Astrocyte (in vitro differentiated cells and primary cell): Measurements from ENCODE around the gene MALL. TPM values are rescaled to one million over a fixed set of nuclear protein-coding genes. Genes with fewer than 3 reads are reported as not detected.
A peak's percentile ranks its signal among the peaks of the same experiment; 100 is the strongest.
"Not testable (repeated sequence)": the region's sequence is repeated elsewhere in the genome, so short reads cannot be mapped to it uniquely, and the experiment has no call there.

ENCODE experiments used
- DNase-seq: peaks from one replicate; pipeline ENCODE4 v3.0.0-alpha.2; 2010; ENCODE audit warnings: low read depth
- FAIRE-seq: peaks from 2 replicates; lab custom pipeline; 2011; peaks lifted over from hg19 to GRCh38; lab: Jason Lieb, UNC
- H2AFZ ChIP-seq: 2 replicates; pipeline ENCODE4 v1.6.0; 2012; ENCODE audit warnings: low read depth, low read length, inconsistent platforms
- H3K27ac ChIP-seq: 2 replicates; pipeline ENCODE4 v1.5.1; 2011; ENCODE audit warnings: low read depth, low read length, inconsistent platforms
- H3K27me3 ChIP-seq: 2 replicates; pipeline ENCODE4 v1.6.0; 2011; ENCODE audit warnings: low read length, inconsistent platforms; ENCODE audit not compliant: insufficient read depth
- H3K36me3 ChIP-seq: 2 replicates; pipeline ENCODE4 v1.5.1; 2011; ENCODE audit warnings: low read length, inconsistent platforms; ENCODE audit not compliant: insufficient read depth
- H3K4me1 ChIP-seq: 2 replicates; pipeline ENCODE4 v1.5.1; 2011; ENCODE audit warnings: low read length, inconsistent platforms; ENCODE audit not compliant: insufficient read depth
- H3K4me2 ChIP-seq: 2 replicates; pipeline ENCODE4 v1.6.0; 2012; ENCODE audit warnings: low read length, inconsistent platforms
- H3K4me3 ChIP-seq: 2 replicates; pipeline ENCODE4 v1.5.1; 2011; ENCODE audit warnings: low read depth, mild to moderate bottlenecking, low read length, inconsistent platforms; ENCODE audit not compliant: insufficient read depth
- H3K79me2 ChIP-seq: 2 replicates; pipeline ENCODE4 v1.6.0; 2012; ENCODE audit warnings: mild to moderate bottlenecking, low read length, inconsistent platforms; ENCODE audit not compliant: insufficient read depth
- H3K9ac ChIP-seq: 2 replicates; pipeline ENCODE4 v1.6.0; 2012; ENCODE audit warnings: mild to moderate bottlenecking, low read length, inconsistent platforms
- H3K9me3 ChIP-seq: 2 replicates; pipeline ENCODE4 v1.5.1; 2012; ENCODE audit warnings: low read depth, mild to moderate bottlenecking, low read length, inconsistent platforms; ENCODE audit not compliant: insufficient read depth
- H4K20me1 ChIP-seq: 2 replicates; pipeline ENCODE4 v1.6.0; 2012; ENCODE audit warnings: low read length, inconsistent platforms; ENCODE audit not compliant: insufficient read depth
- H3K27ac Mint-ChIP-seq: one replicate; pipeline ENCODE4 v1.8.0; 2021; ENCODE audit warnings: mild to moderate bottlenecking, mixed read lengths; ENCODE audit not compliant: unreplicated experiment
- H3K27me3 Mint-ChIP-seq: one replicate; pipeline ENCODE4 v1.8.0; 2021; ENCODE audit warnings: low read depth, mixed read lengths; ENCODE audit not compliant: unreplicated experiment
- H3K36me3 Mint-ChIP-seq: one replicate; pipeline ENCODE4 v1.8.0; 2021; ENCODE audit warnings: low read depth, mixed read lengths; ENCODE audit not compliant: unreplicated experiment
- H3K4me1 Mint-ChIP-seq: one replicate; pipeline ENCODE4 v1.8.0; 2021; ENCODE audit warnings: low read depth, mixed read lengths; ENCODE audit not compliant: unreplicated experiment
- H3K4me3 Mint-ChIP-seq: one replicate; pipeline ENCODE4 v1.8.0; 2021; ENCODE audit warnings: mild to moderate bottlenecking, moderate library complexity, mixed read lengths; ENCODE audit not compliant: unreplicated experiment
- H3K9me3 Mint-ChIP-seq: one replicate; pipeline ENCODE4 v1.8.0; 2021; ENCODE audit warnings: mild to moderate bottlenecking, mixed read lengths; ENCODE audit not compliant: unreplicated experiment
- CTCF ChIP-seq: IDR thresholded peaks from 2 replicates; pipeline ENCODE4 v1.5.1; 2011; ENCODE audit warnings: low read depth, mild to moderate bottlenecking, inconsistent platforms, low read length, moderate library complexity; ENCODE audit not compliant: insufficient read depth
- EZH2 ChIP-seq: IDR thresholded peaks from 2 replicates; pipeline ENCODE4 v1.6.1; 2012; ENCODE audit warnings: mild to moderate bottlenecking, low read length, inconsistent platforms; ENCODE audit not compliant: insufficient read depth
- total RNA-seq: library from RNA; stranded (reverse); gene quantifications from 2 replicates; pipeline ENCODE4 v1.2.1, GENCODE V29; 2021

The MALL gene
- total RNA-seq, 1 donor from 2014 or later, result 0.36 TPM

- peak overlapping the region; percentile 81 for H3K4me2 ChIP-seq
- Mint-ChIP-seq H3K27me3 (no peaks in the 10 kb centered on the region), H3K27ac (peak overlapping the region; percentile 98)
Measured at GRCh38 chr2:110101901-110102803, 13.5 kb downstream of the MALL start.

GRCh38 chr2:110101280-110101844 is 14.3 kb downstream of the MALL start:
- Mint-ChIP-seq H3K27ac (peak overlapping the region; percentile 98), H3K36me3 (no peaks in the 10 kb centered on the region), H3K27me3 (peaks cover under 1% of the 10 kb centered on the region), H3K4me1 (peaks cover 37% of the 10 kb centered on the region), H3K9me3 (peaks cover 4% of the 10 kb centered on the region), H3K4me3 (no peak overlapping the region)
- Histone ChIP-seq H3K4me3 (peak overlapping the region; percentile 31), H3K27ac (peak overlapping the region; percentile 99), H3K36me3 (no peaks in the 10 kb centered on the region), H2AFZ (peak overlapping the region; percentile 3), H3K4me2 (peak overlapping the region; percentile 81), H3K9ac (peak overlapping the region; percentile 88), H4K20me1 (no peaks in the 10 kb centered on the region), H3K9me3 (no peaks in the 10 kb centered on the region), H3K27me3 (no peaks in the 10 kb centered on the region), H3K79me2 (peaks cover 3% of the 10 kb centered on the region), H3K4me1 (peaks cover 52% of the 10 kb centered on the region)
- DNase-seq, result peak; percentile 100
- FAIRE-seq, result peak; percentile 95
- TF ChIP-seq CTCF, result no peak

More at GRCh38 chr2:110101901-110102803, 13.5 kb downstream of the MALL start:
- Mint-ChIP-seq H3K4me1 (peaks cover 37% of the 10 kb centered on the region), H3K36me3 (no peaks in the 10 kb centered on the region), H3K4me3 (peak overlapping the region; percentile 29), H3K9me3 (peaks cover 4% of the 10 kb centered on the region)
- FAIRE-seq (no peak), DNase-seq (peak; percentile 74)
- no peaks in the 10 kb centered on the region for H3K36me3 ChIP-seq
- H3K4me1 ChIP-seq, result peaks cover 60% of the 10 kb centered on the region
- no peaks in the 10 kb centered on the region for H3K9me3 ChIP-seq
- H3K9ac ChIP-seq, result peak overlapping the region; percentile 88
- H2AFZ ChIP-seq, result peak overlapping the region; percentile 3
- H3K27me3 ChIP-seq, result no peaks in the 10 kb centered on the region
- peaks cover 3% of the 10 kb centered on the region for H3K79me2 ChIP-seq
- H3K4me3 ChIP-seq, result peak overlapping the region; percentile 31
- H4K20me1 ChIP-seq, result no peaks in the 10 kb centered on the region
- TF ChIP-seq EZH2 (no peak), CTCF (no peak)
- H3K27ac ChIP-seq, result peak overlapping the region; percentile 99

GRCh38 chr2:110100880-110101279 is 14.7 kb downstream of the MALL start:
- H3K27me3 Mint-ChIP-seq, H3K36me3 ChIP-seq, H3K79me2 ChIP-seq, DNase-seq, FAIRE-seq, H2AFZ ChIP-seq, H4K20me1 ChIP-seq, H3K4me3 ChIP-seq, H3K4me3 Mint-ChIP-seq, H3K9me3 Mint-ChIP-seq, H3K27me3 ChIP-seq, H3K9me3 ChIP-seq, H3K36me3 Mint-ChIP-seq: not testable (repeated sequence)
- peaks cover 35% of the 10 kb centered on the region for H3K4me1 Mint-ChIP-seq
- Histone ChIP-seq H3K27ac (peak overlapping the region; percentile 99), H3K4me1 (peaks cover 47% of the 10 kb centered on the region), H3K4me2 (peak overlapping the region; percentile 62), H3K9ac (peak overlapping the region; percentile 58)
- peak overlapping the region; percentile 98 for H3K27ac Mint-ChIP-seq
